ENCODE data around the gene SASH1.

GRCh38 chr6:148572676-148573335 is 230.2 kb downstream of the SASH1 start:
- no peak for TF ChIP-seq POLR2A (IDR thresholded peaks at IDR 0.05)
- no peak for TF ChIP-seq CTCF (IDR thresholded peaks at IDR 0.05)
- no peak for TF ChIP-seq EP300 (IDR thresholded peaks at IDR 0.05)

Data from ovary (tissue), 3 donors.